K562 (cell line): Measurements from ENCODE around the gene VASH2. TPM values are rescaled to one million over a fixed set of nuclear protein-coding genes. Genes with fewer than 3 reads are reported as not detected.

Source experiments
- ATAC-seq: fragments of 200-7000 bp; cut with Tn5 transposase; 3 replicates; pipeline ENCODE4 v1.9.1; 2020; ENCODE audit warnings: moderate library complexity
- BruUV-seq: library from RNA; stranded (reverse); fragments of 400-500 nt; replicated peaks from 2 replicates; lab custom pipeline; 2021; lab: Mats Ljungman, UMichigan
- CTCF ChIA-PET: fragments of 300-600 bp; formaldehyde crosslinking; extraction: SDS; loops from one replicate; lab custom pipeline; 2021; ENCODE audit warnings: low intra/inter-chr PET ratio; lab: Yijun Ruan, JAX
- POLR2A ChIA-PET: fragments of 300-600, 350-650 bp; sonication (Branson Sonifier 250); formaldehyde crosslinking; extraction: SDS; loops from one replicate; lab custom pipeline; 2021; ENCODE audit warnings: antibody characterized with exemption, inconsistent platforms; lab: Yijun Ruan, JAX
- DNase-seq, 4 experiments: peaks; one replicate each; pipeline versions ENCODE4 v3.0.0 to v3.0.0-alpha.2; 2011 to 2018; ENCODE audit warnings: low spot score in 3 of 4, mixed read lengths in 3 of 4; ENCODE audit errors: extremely low read depth in 1 of 4
- FAIRE-seq: peaks from 2 replicates; lab custom pipeline; 2011; peaks lifted over from hg19 to GRCh38; lab: Jason Lieb, UNC
- H2AFZ ChIP-seq: 2 replicates; pipeline ENCODE4 v1.6.0; 2011; ENCODE audit warnings: low read depth, low read length, control low read depth, inconsistent platforms
- H3K27ac ChIP-seq: fragments of 200-600 bp; 3 replicates; pipeline ENCODE4 v1.8.0; 2011; ENCODE audit warnings: low read depth, mild to moderate bottlenecking, control low read depth, inconsistent platforms, low read length, moderate library complexity, mixed read lengths; ENCODE audit errors: extremely low read depth
- H3K27me3 ChIP-seq, 2 experiments: fragments of 300-600 bp in 1 of 2; 2 replicates in 1 of 2; 3 replicates in 1 of 2; pipeline versions ENCODE4 v1.6.0 to v1.8.0; 2011; ENCODE audit warnings: inconsistent platforms in 2 of 2, low read length in 2 of 2, mild to moderate bottlenecking in 1 of 2, mixed read lengths in 1 of 2, moderate library complexity in 1 of 2; ENCODE audit not compliant: control insufficient read depth in 2 of 2, insufficient read depth in 2 of 2
- H3K36me3 ChIP-seq: fragments of 300-600 bp; 3 replicates; pipeline ENCODE4 v1.8.0; 2011; ENCODE audit warnings: mild to moderate bottlenecking, low read length, inconsistent platforms; ENCODE audit not compliant: control insufficient read depth, insufficient read depth
- H3K4me1 ChIP-seq, 2 experiments: fragments of 200-600 bp in 1 of 2; replicated peaks in 1 of 2; 2 replicates in 1 of 2; 3 replicates in 1 of 2; pipeline versions ENCODE4 v1.5.1 to v1.8.0; 2011; ENCODE audit warnings: inconsistent platforms in 2 of 2, low read length in 2 of 2, mild to moderate bottlenecking in 1 of 2, mixed read lengths in 1 of 2, moderate library complexity in 1 of 2; ENCODE audit not compliant: control insufficient read depth in 2 of 2, insufficient read depth in 2 of 2
- H3K4me2 ChIP-seq: 2 replicates; pipeline ENCODE4 v1.6.1; 2011; ENCODE audit warnings: low read length, control low read depth, inconsistent platforms, mixed read lengths; ENCODE audit not compliant: insufficient read depth
- H3K4me3 ChIP-seq: fragments of 200-600 bp; sonication (generic), shearing (Covaris generic); 2 replicates; pipeline ENCODE4 v1.5.1; 2016; ENCODE audit warnings: control low read depth, inconsistent platforms
- H3K79me2 ChIP-seq: fragments of 200-600 bp; 3 replicates; pipeline ENCODE4 v1.8.0; 2011; ENCODE audit warnings: low read length, inconsistent platforms; ENCODE audit not compliant: control insufficient read depth, insufficient read depth
- H3K9ac ChIP-seq, 2 experiments: 2 replicates each; pipeline versions ENCODE4 v1.6.0 to v1.6.1; 2011; ENCODE audit warnings: low read depth in 2 of 2, low read length in 2 of 2, control low read depth in 1 of 2, inconsistent platforms in 1 of 2, mild to moderate bottlenecking in 1 of 2, mixed read lengths in 1 of 2; ENCODE audit not compliant: insufficient read depth in 1 of 2
- H3K9me1 ChIP-seq: one replicate; pipeline ENCODE4 v1.6.0; 2011; ENCODE audit warnings: inconsistent platforms, mild to moderate bottlenecking, low read length, moderate library complexity; ENCODE audit not compliant: control insufficient read depth, insufficient read depth
- H3K9me3 ChIP-seq: replicated peaks from 2 replicates; pipeline ENCODE4 v1.5.1; 2011; ENCODE audit warnings: low read depth, low read length, inconsistent platforms; ENCODE audit not compliant: control insufficient read depth, insufficient read depth
- H4K20me1 ChIP-seq: replicated peaks from 2 replicates; pipeline ENCODE4 v1.6.1; 2011; ENCODE audit warnings: low read length, inconsistent platforms, mixed read lengths; ENCODE audit not compliant: control insufficient read depth, insufficient read depth
- ASH1L ChIP-seq: fragments of 450-650 bp; IDR thresholded peaks from 2 replicates; pipeline ENCODE4 v1.6.1; 2018; ENCODE audit warnings: borderline replicate concordance, mild to moderate bottlenecking, low read depth; ENCODE audit not compliant: partially characterized antibody
- BCL6 ChIP-seq: fragments of 250-450 bp; sonication (Bioruptor Pico); IDR thresholded peaks from 2 replicates; pipeline ENCODE4 v1.4.0; 2020
- CBFA2T3 ChIP-seq: fragments of 450-650 bp; IDR thresholded peaks from 2 replicates; pipeline ENCODE4 v1.6.1; 2017
- CXXC5 ChIP-seq: fragments of 250-450 bp; sonication (Bioruptor Pico); IDR thresholded peaks from 2 replicates; pipeline ENCODE4 v1.8.0; 2022; ENCODE audit warnings: inconsistent platforms, mild to moderate bottlenecking, moderate library complexity
- HDAC3 ChIP-seq: fragments of 450-650 bp; IDR thresholded peaks from 2 replicates; pipeline ENCODE4 v1.6.1; 2018; ENCODE audit warnings: borderline replicate concordance, mild to moderate bottlenecking, moderate library complexity; ENCODE audit not compliant: partially characterized antibody
- NFIC ChIP-seq: fragments of 450-650 bp; IDR thresholded peaks from 2 replicates; pipeline ENCODE4 v1.6.1; 2017; ENCODE audit warnings: mild to moderate bottlenecking, inconsistent platforms
- PURB ChIP-seq: sonication (generic); formaldehyde crosslinking; IDR thresholded peaks from 2 replicates; pipeline ENCODE4 v1.9.0; 2021; ENCODE audit warnings: low read depth, mild to moderate bottlenecking, missing genetic modification reagents
- RFX5 ChIP-seq: IDR thresholded peaks from 2 replicates; pipeline ENCODE4 v1.6.1; 2011; ENCODE audit warnings: low read depth, mild to moderate bottlenecking, improper control_type of control experiment, low read length
- RNF2 ChIP-seq: sonication (generic); IDR thresholded peaks from 2 replicates; pipeline ENCODE4 v1.6.1; 2016
- SPI1 ChIP-seq: IDR thresholded peaks from 2 replicates; pipeline ENCODE4 v1.6.1; 2011; ENCODE audit warnings: low read depth, low read length, control low read depth, borderline replicate concordance
- SREBF1 ChIP-seq: fragments of 150-350 bp; IDR thresholded peaks from 2 replicates; pipeline ENCODE4 v1.6.1; 2014; ENCODE audit warnings: antibody characterized with exemption, low read depth, low read length, borderline replicate concordance
- ZNF121 ChIP-seq: sonication (generic); formaldehyde crosslinking; conservative IDR thresholded peaks from 2 replicates; pipeline ENCODE4 v1.8.0; 2022; ENCODE audit warnings: missing genetic modification reagents
- ZNF140 ChIP-seq: fragments of 250-450 bp; sonication (Bioruptor Pico); IDR thresholded peaks from 2 replicates; pipeline ENCODE4 v1.8.0; 2021; ENCODE audit warnings: moderate library complexity, mild to moderate bottlenecking, inconsistent platforms
- WGBS: fragments of 100-300 bp; shearing (Covaris generic); methylation state at CpG from one replicate; pipeline ENCODE4 v1.1.6; 2016; ENCODE audit warnings: low coverage, mixed read lengths; ENCODE audit not compliant: insufficient coverage; ENCODE audit errors: missing lambda C conversion rate; 5-methylcytosine and 5-hydroxymethylcytosine counted together
- in situ Hi-C: fragments of 300-500 bp; cut with MboI; formaldehyde crosslinking; loops from 4 replicates; pipeline ENCODE4 v1.15.0; 2018; ENCODE audit warnings: inconsistent platforms, mixed read lengths
- intact Hi-C: fragments of 100-400 bp; cut with micrococcal nuclease; formaldehyde crosslinking; loops from 2 replicates; pipeline ENCODE4 v1.14.2; 2022
- polyA plus RNA-seq, 8 experiments: library from polyadenylated mRNA; depleted of rRNA in 4 of 8; stranded (reverse) in 5 of 8; unstranded in 3 of 8; fragments of >200 nt; fragmentation: Nextera tagmentation in 2 of 8; fragmentation: Illumina TruSeq in 1 of 8; extraction: Ambion mirVana in 2 of 8; extraction: Trizol in 1 of 8; gene quantifications; 2 replicates each; pipeline versions ENCODE4 v1.2.1 to v1.2.3, GENCODE V29; 2011 to 2014; ENCODE audit warnings: inconsistent platforms in 1 of 8, missing spikeins in 1 of 8
- total RNA-seq, 7 experiments: library from RNA; depleted of rRNA in 6 of 7; stranded (reverse); fragments of >200 nt in 6 of 7; fragmentation: Illumina TruSeq in 2 of 7; extraction: Trizol in 2 of 7; gene quantifications; 2 replicates each; pipeline versions ENCODE4 v1.2.1 to v1.2.3, GENCODE V29; 2011 to 2021; ENCODE audit warnings: low replicate concordance in 1 of 7

Gene VASH2
- total and polyA plus RNA-seq, 9 of the 15 experiments (the other 6 are each of a cell fraction or from before 2014, with no cell fraction given): 0.04 to 0.40 (median 0.10) TPM; not detected in 1

- no peak for ATAC-seq
- Histone ChIP-seq H3K9me1 (no peaks in the 10 kb centered on the region), H3K9me3 (no peaks in the 10 kb centered on the region), H3K27ac (no peak overlapping the region), H3K27me3 (peaks cover 33 to 77% of the 10 kb centered on the region in 2 experiments; a peak in 4 of 5 replicates), H3K36me3 (no peaks in the 10 kb centered on the region), H3K79me2 (no peaks in the 10 kb centered on the region), H3K4me3 (no peak overlapping the region), H2AFZ (no peak overlapping the region), H3K4me2 (no peak overlapping the region), H3K4me1 (no peaks in the 10 kb centered on the region), H3K9ac (no peak overlapping the region), H4K20me1 (0 out of 2 replicates have a peak, but pooled peaks cover 6% of the 10 kb centered on the region)
- intact Hi-C loops: loop anchor here (5.0 kb wide), 1 partner anchor 314 kb away; no protein-coding TSS in a partner anchor
- TF ChIP-seq NFIC: peak; percentile 26; the same call in 1 of the 2 replicates
- no peak for TF ChIP-seq RFX5
- CTCF ChIA-PET: no interaction called here
- 11% methylated on average over 11 of the region's 11 CpGs for WGBS
- BruUV-seq: no TSS peak
- no peak for DNase-seq
- FAIRE-seq: no peak
- POLR2A ChIA-PET: interaction anchor here (0.7 kb wide), 1 partner anchor 14 kb away, joined by 5 read pairs; no protein-coding TSS in a partner anchor
- in situ Hi-C loops: loop anchor here (10.0 kb wide), 1 partner anchor 516 kb away; no protein-coding TSS in a partner anchor
Measured at GRCh38 chr1:212981025-212981495, 30.7 kb downstream of the VASH2 start.

GRCh38 chr1:212981571-212982328 is 31.4 kb downstream of the VASH2 start:
- Histone ChIP-seq H3K79me2 (no peaks in the 10 kb centered on the region), H3K27me3 (peaks cover 33 to 70% of the 10 kb centered on the region in 2 experiments; a peak in 4 of 5 replicates), H2AFZ (no peak overlapping the region), H3K9me1 (no peaks in the 10 kb centered on the region), H3K9me3 (no peaks in the 10 kb centered on the region), H3K4me3 (no peak overlapping the region), H3K4me1 (no peaks in the 10 kb centered on the region), H3K27ac (no peak overlapping the region), H3K36me3 (no peaks in the 10 kb centered on the region), H3K4me2 (no peak overlapping the region), H3K9ac (peak overlapping the region in 1 of 2 experiments; percentile 24; a peak in 1 of 4 replicates), H4K20me1 (0 out of 2 replicates have a peak, but pooled peaks cover 6% of the 10 kb centered on the region)
- ATAC-seq (no peak), FAIRE-seq (no peak), DNase-seq (no peak)
- no peak for TF ChIP-seq CXXC5 (CRISPR knock-in tag)
- TF ChIP-seq SREBF1: no peak
- TF ChIP-seq SPI1: no peak
- TF ChIP-seq BCL6 (CRISPR knock-in tag): no peak
- TF ChIP-seq ASH1L: no peak
- no peak for TF ChIP-seq ZNF140 (CRISPR knock-in tag)
- no peak for TF ChIP-seq RNF2
- no peak for TF ChIP-seq ZNF121 (CRISPR knock-in tag)
- TF ChIP-seq PURB (CRISPR knock-in tag): no peak
- no peak for TF ChIP-seq HDAC3
- TF ChIP-seq CBFA2T3: no peak
- POLR2A ChIA-PET: interaction anchor here (1.7 kb wide), 1 partner anchor 13 kb away, joined by 4 read pairs; no protein-coding TSS in a partner anchor
- WGBS: 24% methylated on average over 13 of the region's 13 CpGs
- no TSS peak for BruUV-seq
- CTCF ChIA-PET: no interaction called here
- in situ Hi-C loops (loop anchor here (10.0 kb wide), 1 partner anchor 517 kb away; no protein-coding TSS in a partner anchor), intact Hi-C loops (loop anchor here (5.0 kb wide), 1 partner anchor 314 kb away; no protein-coding TSS in a partner anchor)
